HepG2 (cell line): ENCODE results near the gene TNK1. TPM values are rescaled to one million over a fixed set of nuclear protein-coding genes. Genes with fewer than 3 reads are reported as not detected.

Source experiments
- AKAP8 ChIP-seq: sonication (generic); formaldehyde crosslinking; IDR thresholded peaks from 2 replicates; pipeline ENCODE4 v1.5.1; 2020; ENCODE audit warnings: mild to moderate bottlenecking, missing genetic modification reagents
- KLF9 ChIP-seq: IDR thresholded peaks from 2 replicates; pipeline ENCODE4 v1.6.1; 2016; ENCODE audit warnings: low read depth
- REXO4 ChIP-seq: sonication (generic); formaldehyde crosslinking; IDR thresholded peaks from 2 replicates; pipeline ENCODE4 v1.8.0; 2022; ENCODE audit warnings: missing genetic modification reagents, mild to moderate bottlenecking, borderline replicate concordance
- SIX1 ChIP-seq: sonication (generic); formaldehyde crosslinking; IDR thresholded peaks from 2 replicates; pipeline ENCODE4 v1.4.0; 2020; ENCODE audit warnings: missing genetic modification reagents, borderline replicate concordance
- SNAI1 ChIP-seq: sonication (generic); formaldehyde crosslinking; IDR thresholded peaks from 2 replicates; pipeline ENCODE4 v1.5.0; 2020; ENCODE audit warnings: mild to moderate bottlenecking, missing genetic modification reagents, borderline replicate concordance
- ZBTB8A ChIP-seq: sonication (generic); formaldehyde crosslinking; IDR thresholded peaks from 2 replicates; pipeline ENCODE4 v1.4.0; 2020; ENCODE audit warnings: mild to moderate bottlenecking, low read depth, missing genetic modification reagents, borderline replicate concordance
- ZNF354B ChIP-seq: sonication (generic); formaldehyde crosslinking; IDR thresholded peaks from 2 replicates; pipeline ENCODE4 v1.8.0; 2022; ENCODE audit warnings: mild to moderate bottlenecking, missing genetic modification reagents
- ZNF430 ChIP-seq: sonication (generic); formaldehyde crosslinking; IDR thresholded peaks from 2 replicates; pipeline ENCODE4 v1.9.0; 2021; ENCODE audit warnings: mild to moderate bottlenecking, missing genetic modification reagents
- polyA plus RNA-seq, 8 experiments: library from polyadenylated mRNA; depleted of rRNA in 3 of 8; stranded (reverse) in 7 of 8; unstranded in 1 of 8; fragments of >200 nt; fragmentation: Illumina TruSeq in 4 of 8; extraction: Trizol in 4 of 8; gene quantifications; 2 replicates each; pipeline versions ENCODE4 v1.2.1 to v1.2.3, GENCODE V29; 2011 to 2016; ENCODE audit warnings: low read depth in 4 of 8, missing spikeins in 1 of 8, mixed read lengths in 1 of 8; ENCODE audit not compliant: insufficient read depth in 1 of 8
- total RNA-seq, 5 experiments: library from RNA; depleted of rRNA; stranded (reverse); fragments of >200 nt; fragmentation: Illumina TruSeq; extraction: Trizol; gene quantifications; 2 replicates each; pipeline ENCODE4 v1.2.3, GENCODE V29; 2016; ENCODE audit warnings: low read depth in 1 of 5
- TF ChIP-seq, protein P1 (sequence below): sonication (generic); formaldehyde crosslinking; IDR thresholded peaks from 2 replicates; pipeline ENCODE4 v1.4.0; 2020; ENCODE audit warnings: missing genetic modification reagents, borderline replicate concordance
- TF ChIP-seq, protein P2 (sequence below), 2 experiments: sonication (generic) in 1 of 2; formaldehyde crosslinking in 1 of 2; IDR thresholded peaks; 2 replicates each; pipeline versions ENCODE4 v1.5.1 to v1.6.1; 2011 to 2020; ENCODE audit warnings: borderline replicate concordance in 1 of 2, low read depth in 1 of 2, low read length in 1 of 2, mild to moderate bottlenecking in 1 of 2, missing genetic modification reagents in 1 of 2, moderate library complexity in 1 of 2
- TF ChIP-seq, protein P3 (sequence below), 2 experiments: sonication (generic) in 1 of 2; formaldehyde crosslinking in 1 of 2; IDR thresholded peaks; 2 replicates each; pipeline versions ENCODE4 v1.4.0 to v1.6.1; 2018 to 2020; ENCODE audit warnings: missing genetic modification reagents in 2 of 2, borderline replicate concordance in 1 of 2, low read depth in 1 of 2, mild to moderate bottlenecking in 1 of 2, missing biosample characterization in 1 of 2
- TF ChIP-seq, protein P4 (sequence below): sonication (generic); formaldehyde crosslinking; IDR thresholded peaks from 2 replicates; pipeline ENCODE4 v1.9.0; 2021; ENCODE audit warnings: missing genetic modification reagents, borderline replicate concordance
- TF ChIP-seq, protein P5 (sequence below): sonication (generic); formaldehyde crosslinking; IDR thresholded peaks from 2 replicates; pipeline ENCODE4 v1.4.0; 2020; ENCODE audit warnings: missing genetic modification reagents; ENCODE audit errors: not compliant biosample characterization

Gene TNK1
- total and polyA plus RNA-seq, 2 of the 13 experiments (the other 11 are each of a cell fraction or from before 2014, with no cell fraction given): 2.0 to 3.5 TPM

DNA sequence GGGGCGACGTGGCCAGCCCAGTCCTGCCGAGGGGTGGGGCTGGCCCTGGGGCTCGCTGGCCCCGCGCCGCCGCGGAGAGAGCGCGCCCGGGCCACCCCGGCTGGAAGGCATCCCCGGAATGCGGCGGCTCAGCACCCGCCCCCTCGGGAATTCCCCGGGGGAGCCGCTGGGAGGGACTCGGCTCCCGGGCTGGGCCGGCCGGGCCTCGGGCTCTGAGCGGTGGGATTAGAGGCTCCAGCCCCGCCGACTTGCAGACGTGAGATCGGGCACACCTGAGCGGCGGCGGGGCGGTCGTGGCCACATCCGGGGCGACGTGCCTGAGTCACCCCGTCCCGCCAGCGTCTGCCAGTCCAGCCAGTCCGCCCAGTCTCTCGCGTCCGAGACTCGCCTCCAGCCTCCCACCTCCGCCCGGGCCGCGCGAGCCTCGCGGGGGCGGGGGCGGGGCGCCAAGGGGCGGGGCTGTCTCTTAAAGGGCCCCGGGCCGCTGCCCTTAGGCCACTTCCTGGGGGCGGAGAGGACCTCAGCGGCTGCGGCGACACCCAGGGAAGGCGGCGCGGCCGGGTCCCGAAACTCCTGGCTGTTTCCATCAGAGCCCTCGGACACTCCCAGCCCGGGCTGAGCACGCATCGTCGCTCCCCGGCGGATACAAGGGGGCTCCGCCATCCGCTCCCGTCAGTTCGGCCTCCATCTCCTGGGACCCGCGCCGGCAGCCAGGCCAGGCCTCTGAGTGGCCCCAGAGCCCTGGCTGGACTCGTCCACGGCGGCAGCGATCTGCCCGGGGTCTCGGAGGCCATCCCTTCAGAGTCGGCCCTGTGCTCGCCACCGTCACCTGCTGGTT lies 29.0 kb upstream of the TNK1 start, which contains the start of gene KCTD11 (continued):
- TF ChIP-seq, protein P1, sequence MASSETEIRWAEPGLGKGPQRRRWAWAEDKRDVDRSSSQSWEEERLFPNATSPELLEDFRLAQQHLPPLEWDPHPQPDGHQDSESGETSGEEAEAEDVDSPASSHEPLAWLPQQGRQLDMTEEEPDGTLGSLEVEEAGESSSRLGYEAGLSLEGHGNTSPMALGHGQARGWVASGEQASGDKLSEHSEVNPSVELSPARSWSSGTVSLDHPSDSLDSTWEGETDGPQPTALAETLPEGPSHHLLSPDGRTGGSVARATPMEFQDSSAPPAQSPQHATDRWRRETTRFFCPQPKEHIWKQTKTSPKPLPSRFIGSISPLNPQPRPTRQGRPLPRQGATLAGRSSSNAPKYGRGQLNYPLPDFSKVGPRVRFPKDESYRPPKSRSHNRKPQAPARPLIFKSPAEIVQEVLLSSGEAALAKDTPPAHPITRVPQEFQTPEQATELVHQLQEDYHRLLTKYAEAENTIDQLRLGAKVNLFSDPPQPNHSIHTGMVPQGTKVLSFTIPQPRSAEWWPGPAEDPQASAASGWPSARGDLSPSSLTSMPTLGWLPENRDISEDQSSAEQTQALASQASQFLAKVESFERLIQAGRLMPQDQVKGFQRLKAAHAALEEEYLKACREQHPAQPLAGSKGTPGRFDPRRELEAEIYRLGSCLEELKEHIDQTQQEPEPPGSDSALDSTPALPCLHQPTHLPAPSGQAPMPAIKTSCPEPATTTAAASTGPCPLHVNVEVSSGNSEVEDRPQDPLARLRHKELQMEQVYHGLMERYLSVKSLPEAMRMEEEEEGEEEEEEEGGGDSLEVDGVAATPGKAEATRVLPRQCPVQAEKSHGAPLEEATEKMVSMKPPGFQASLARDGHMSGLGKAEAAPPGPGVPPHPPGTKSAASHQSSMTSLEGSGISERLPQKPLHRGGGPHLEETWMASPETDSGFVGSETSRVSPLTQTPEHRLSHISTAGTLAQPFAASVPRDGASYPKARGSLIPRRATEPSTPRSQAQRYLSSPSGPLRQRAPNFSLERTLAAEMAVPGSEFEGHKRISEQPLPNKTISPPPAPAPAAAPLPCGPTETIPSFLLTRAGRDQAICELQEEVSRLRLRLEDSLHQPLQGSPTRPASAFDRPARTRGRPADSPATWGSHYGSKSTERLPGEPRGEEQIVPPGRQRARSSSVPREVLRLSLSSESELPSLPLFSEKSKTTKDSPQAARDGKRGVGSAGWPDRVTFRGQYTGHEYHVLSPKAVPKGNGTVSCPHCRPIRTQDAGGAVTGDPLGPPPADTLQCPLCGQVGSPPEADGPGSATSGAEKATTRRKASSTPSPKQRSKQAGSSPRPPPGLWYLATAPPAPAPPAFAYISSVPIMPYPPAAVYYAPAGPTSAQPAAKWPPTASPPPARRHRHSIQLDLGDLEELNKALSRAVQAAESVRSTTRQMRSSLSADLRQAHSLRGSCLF: 0 out of 2 replicates have a peak, but pooled peaks have one; percentile 27
- 0 out of 2 replicates have a peak, but pooled peaks have one; percentile 17 for TF ChIP-seq SIX1 (CRISPR knock-in tag)
- TF ChIP-seq ZBTB8A (CRISPR knock-in tag): no peak
- TF ChIP-seq, protein P2, sequence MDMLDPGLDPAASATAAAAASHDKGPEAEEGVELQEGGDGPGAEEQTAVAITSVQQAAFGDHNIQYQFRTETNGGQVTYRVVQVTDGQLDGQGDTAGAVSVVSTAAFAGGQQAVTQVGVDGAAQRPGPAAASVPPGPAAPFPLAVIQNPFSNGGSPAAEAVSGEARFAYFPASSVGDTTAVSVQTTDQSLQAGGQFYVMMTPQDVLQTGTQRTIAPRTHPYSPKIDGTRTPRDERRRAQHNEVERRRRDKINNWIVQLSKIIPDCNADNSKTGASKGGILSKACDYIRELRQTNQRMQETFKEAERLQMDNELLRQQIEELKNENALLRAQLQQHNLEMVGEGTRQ (IDR thresholded peaks at IDR 0.05; ENCODE audit: low read depth, low read length): no peak
- TF ChIP-seq, protein P2 (CRISPR knock-in tag; IDR thresholded peaks at IDR 0.05; ENCODE audit: borderline replicate concordance): no peak; the same call in 1 of the 2 replicates
- no peak for TF ChIP-seq ZNF430 (CRISPR knock-in tag)
- no peak; the same call in 1 of the 2 replicates for TF ChIP-seq AKAP8 (CRISPR knock-in tag)
- TF ChIP-seq, protein P3, sequence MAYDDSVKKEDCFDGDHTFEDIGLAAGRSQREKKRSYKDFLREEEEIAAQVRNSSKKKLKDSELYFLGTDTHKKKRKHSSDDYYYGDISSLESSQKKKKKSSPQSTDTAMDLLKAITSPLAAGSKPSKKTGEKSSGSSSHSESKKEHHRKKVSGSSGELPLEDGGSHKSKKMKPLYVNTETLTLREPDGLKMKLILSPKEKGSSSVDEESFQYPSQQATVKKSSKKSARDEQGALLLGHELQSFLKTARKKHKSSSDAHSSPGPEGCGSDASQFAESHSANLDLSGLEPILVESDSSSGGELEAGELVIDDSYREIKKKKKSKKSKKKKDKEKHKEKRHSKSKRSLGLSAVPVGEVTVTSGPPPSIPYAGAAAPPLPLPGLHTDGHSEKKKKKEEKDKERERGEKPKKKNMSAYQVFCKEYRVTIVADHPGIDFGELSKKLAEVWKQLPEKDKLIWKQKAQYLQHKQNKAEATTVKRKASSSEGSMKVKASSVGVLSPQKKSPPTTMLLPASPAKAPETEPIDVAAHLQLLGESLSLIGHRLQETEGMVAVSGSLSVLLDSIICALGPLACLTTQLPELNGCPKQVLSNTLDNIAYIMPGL (CRISPR knock-in tag; IDR thresholded peaks at IDR 0.05; ENCODE audit: borderline replicate concordance in 1 of 2, low read depth in 1 of 2): peak; percentile 18 to 50; a peak in 3 of 4 replicates
- peak; percentile 38; the same call in 1 of the 2 replicates for TF ChIP-seq KLF9 (CRISPR knock-in tag)
- TF ChIP-seq REXO4 (CRISPR knock-in tag): no peak
- TF ChIP-seq, protein P4, sequence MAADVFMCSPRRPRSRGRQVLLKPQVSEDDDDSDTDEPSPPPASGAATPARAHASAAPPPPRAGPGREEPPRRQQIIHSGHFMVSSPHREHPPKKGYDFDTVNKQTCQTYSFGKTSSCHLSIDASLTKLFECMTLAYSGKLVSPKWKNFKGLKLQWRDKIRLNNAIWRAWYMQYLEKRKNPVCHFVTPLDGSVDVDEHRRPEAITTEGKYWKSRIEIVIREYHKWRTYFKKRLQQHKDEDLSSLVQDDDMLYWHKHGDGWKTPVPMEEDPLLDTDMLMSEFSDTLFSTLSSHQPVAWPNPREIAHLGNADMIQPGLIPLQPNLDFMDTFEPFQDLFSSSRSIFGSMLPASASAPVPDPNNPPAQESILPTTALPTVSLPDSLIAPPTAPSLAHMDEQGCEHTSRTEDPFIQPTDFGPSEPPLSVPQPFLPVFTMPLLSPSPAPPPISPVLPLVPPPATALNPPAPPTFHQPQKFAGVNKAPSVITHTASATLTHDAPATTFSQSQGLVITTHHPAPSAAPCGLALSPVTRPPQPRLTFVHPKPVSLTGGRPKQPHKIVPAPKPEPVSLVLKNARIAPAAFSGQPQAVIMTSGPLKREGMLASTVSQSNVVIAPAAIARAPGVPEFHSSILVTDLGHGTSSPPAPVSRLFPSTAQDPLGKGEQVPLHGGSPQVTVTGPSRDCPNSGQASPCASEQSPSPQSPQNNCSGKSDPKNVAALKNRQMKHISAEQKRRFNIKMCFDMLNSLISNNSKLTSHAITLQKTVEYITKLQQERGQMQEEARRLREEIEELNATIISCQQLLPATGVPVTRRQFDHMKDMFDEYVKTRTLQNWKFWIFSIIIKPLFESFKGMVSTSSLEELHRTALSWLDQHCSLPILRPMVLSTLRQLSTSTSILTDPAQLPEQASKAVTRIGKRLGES: peak; percentile 48; the same call in 1 of the 2 replicates
- peak; percentile 26; the same call in 1 of the 2 replicates for TF ChIP-seq SNAI1 (CRISPR knock-in tag)
- no peak for TF ChIP-seq ZNF354B (CRISPR knock-in tag)
- TF ChIP-seq, protein P5, sequence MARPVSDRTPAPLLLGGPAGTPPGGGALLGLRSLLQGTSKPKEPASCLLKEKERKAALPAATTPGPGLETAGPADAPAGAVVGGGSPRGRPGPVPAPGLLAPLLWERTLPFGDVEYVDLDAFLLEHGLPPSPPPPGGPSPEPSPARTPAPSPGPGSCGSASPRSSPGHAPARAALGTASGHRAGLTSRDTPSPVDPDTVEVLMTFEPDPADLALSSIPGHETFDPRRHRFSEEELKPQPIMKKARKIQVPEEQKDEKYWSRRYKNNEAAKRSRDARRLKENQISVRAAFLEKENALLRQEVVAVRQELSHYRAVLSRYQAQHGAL (CRISPR knock-in tag): no peak
